ENCODE results near the gene RBM17.
"Not testable (repeated sequence)": the region's sequence is repeated elsewhere in the genome, so short reads cannot be mapped to it uniquely, and the experiment has no call there.

RBM17 gene

GRCh38 chr10:6163364-6164270 lies 74.8 kb downstream of the RBM17 start:
- DNase-seq, result peak; percentile 86

DNA sequence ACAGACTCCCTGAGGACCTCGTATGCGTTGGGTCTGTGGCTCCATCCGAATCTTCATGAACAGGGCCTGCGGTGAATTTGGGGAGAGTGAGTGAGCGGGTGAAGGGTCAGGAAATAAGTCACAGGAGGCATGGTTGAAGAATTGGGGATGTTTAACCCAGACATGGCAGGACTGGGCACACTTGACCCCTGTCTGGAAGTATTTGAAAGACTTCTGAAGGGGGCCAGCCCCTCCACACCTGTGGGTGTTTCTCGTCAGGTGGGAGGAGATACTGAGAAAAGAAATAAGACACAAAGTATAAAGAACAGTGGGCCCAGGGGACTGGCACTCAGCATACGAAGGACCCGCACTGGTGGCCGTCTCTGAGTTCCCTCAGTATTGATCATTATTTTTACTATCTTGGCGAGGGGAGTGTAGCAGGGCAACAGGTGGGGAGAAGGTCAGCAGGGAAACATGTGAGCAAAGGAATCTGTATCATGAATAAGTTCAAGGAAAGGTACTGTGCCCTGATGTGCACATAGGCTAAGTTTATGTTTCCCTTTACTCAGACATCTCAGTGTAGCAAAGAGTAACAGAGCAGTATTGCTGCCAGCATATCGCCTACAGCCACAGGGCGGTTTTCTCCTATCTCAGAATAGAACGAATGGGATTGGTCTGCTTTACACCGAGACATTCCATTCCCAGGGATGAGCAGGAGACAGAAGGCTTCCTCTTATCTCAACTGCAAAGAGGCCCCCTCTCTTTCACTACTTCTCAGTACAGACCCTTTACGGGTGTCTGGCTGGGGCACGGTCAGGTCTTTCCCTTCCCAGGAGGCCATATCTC lies 75.6 kb downstream of the RBM17 start:
- DNase-seq, result no peak

DNA sequence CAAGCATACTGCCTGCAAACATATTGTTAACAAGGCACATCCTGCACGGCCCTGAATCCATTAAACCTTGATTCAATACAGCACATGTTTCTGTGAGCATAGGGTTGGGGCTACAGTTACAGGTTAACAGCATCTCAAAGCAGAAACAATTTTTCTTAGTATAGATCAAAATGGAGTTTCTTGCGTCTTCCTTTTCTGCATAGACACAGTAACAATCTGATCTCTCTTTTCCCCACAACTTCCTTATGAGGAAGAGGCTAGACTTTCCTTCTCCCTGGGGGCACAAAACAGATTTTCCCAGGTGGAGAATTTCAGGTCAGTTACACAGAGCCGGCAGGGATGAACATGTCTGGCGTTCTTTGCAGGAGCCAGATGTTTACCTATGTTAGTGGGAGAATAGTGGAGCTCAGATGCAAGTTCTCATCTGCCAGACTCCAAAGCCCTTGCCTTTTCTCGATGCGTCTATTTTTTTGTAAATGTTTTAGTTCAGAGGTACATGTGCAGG lies 76.4 kb downstream of the RBM17 start:
- DNase-seq, result no peak

GRCh38 chr10:6165933-6166332 lies 77.1 kb downstream of the RBM17 start:
- DNase-seq, result not testable (repeated sequence)

Measured in inflammatory macrophage treated with lipopolysaccharide for 4 hours (primary cell).